Activated T-helper 17 cell treated with anti-CD3 and anti-CD28 coated beads, Interleukin-2, amount 50 U/mL, for 72 hours (primary cell): ENCODE data around the gene HOMER2. TPM values are rescaled to one million over a fixed set of nuclear protein-coding genes. Genes with fewer than 3 reads are reported as not detected.
"Not testable (repeated sequence)": the region's sequence is repeated elsewhere in the genome, so short reads cannot be mapped to it uniquely, and the experiment has no call there.

Source experiments
- ATAC-seq: fragments of 150-1000 bp; cut with Tn5 transposase; replicated peaks from 2 replicates; pipeline ENCODE4 v1.10.0; 2021; ENCODE audit warnings: mild to moderate bottlenecking, moderate library complexity
- H3K27ac Mint-ChIP-seq: one replicate; pipeline ENCODE4 v1.8.0; 2022; ENCODE audit warnings: mixed read lengths
- H3K27me3 Mint-ChIP-seq: one replicate; pipeline ENCODE4 v1.8.0; 2022; ENCODE audit warnings: mixed read lengths
- H3K36me3 Mint-ChIP-seq: one replicate; pipeline ENCODE4 v1.8.0; 2022; ENCODE audit warnings: low read depth, mild to moderate bottlenecking, mixed read lengths
- H3K4me1 Mint-ChIP-seq: one replicate; pipeline ENCODE4 v1.8.0; 2022; ENCODE audit warnings: mixed read lengths
- H3K4me3 Mint-ChIP-seq: one replicate; pipeline ENCODE4 v1.8.0; 2022; ENCODE audit warnings: mild to moderate bottlenecking, mixed read lengths
- H3K9me3 Mint-ChIP-seq: one replicate; pipeline ENCODE4 v1.8.0; 2022; ENCODE audit warnings: mixed read lengths
- total RNA-seq, 2 donors: library from RNA; stranded (reverse); gene quantifications; one replicate each; pipeline ENCODE4 v1.2.3, GENCODE V29; 2022

The HOMER2 gene
- total RNA-seq, 2 donors from 2014 or later = 6.2 to 8.7 TPM

GRCh38 chr15:82878325-82878724, 74.2 kb downstream of the HOMER2 start:
- H3K27me3 Mint-ChIP-seq = no peaks in the 10 kb centered on the region
- H3K27ac Mint-ChIP-seq = no peak overlapping the region
- H3K9me3 Mint-ChIP-seq = no peaks in the 10 kb centered on the region
- no peaks in the 10 kb centered on the region for H3K36me3 Mint-ChIP-seq
- ATAC-seq = no peak
- no peaks in the 10 kb centered on the region for H3K4me1 Mint-ChIP-seq
- H3K4me3 Mint-ChIP-seq = no peak overlapping the region

GRCh38 chr15:82877825-82878224, 74.7 kb downstream of the HOMER2 start:
- Mint-ChIP-seq H3K36me3 (no peaks in the 10 kb centered on the region), H3K27me3 (no peaks in the 10 kb centered on the region), H3K9me3 (no peaks in the 10 kb centered on the region), H3K4me1 (no peaks in the 10 kb centered on the region), H3K27ac (no peak overlapping the region), H3K4me3 (no peak overlapping the region)
- no peak for ATAC-seq

GRCh38 chr15:82875411-82876003, 77.0 kb downstream of the HOMER2 start:
- no peaks in the 10 kb centered on the region for H3K4me1 Mint-ChIP-seq
- ATAC-seq = no peak

GRCh38 chr15:82874961-82875360, 77.6 kb downstream of the HOMER2 start:
- peaks cover 7% of the 10 kb centered on the region for H3K27me3 Mint-ChIP-seq
- H3K36me3 Mint-ChIP-seq = no peaks in the 10 kb centered on the region
- no peak overlapping the region for H3K4me3 Mint-ChIP-seq
- H3K27ac Mint-ChIP-seq = no peak overlapping the region
- no peaks in the 10 kb centered on the region for H3K9me3 Mint-ChIP-seq
- H3K4me1 Mint-ChIP-seq = no peaks in the 10 kb centered on the region
- ATAC-seq = no peak

More at GRCh38 chr15:82875411-82876003, 77.0 kb downstream of the HOMER2 start:
- peaks cover 7% of the 10 kb centered on the region for H3K27me3 Mint-ChIP-seq
- no peak overlapping the region for H3K4me3 Mint-ChIP-seq
- H3K36me3 Mint-ChIP-seq = no peaks in the 10 kb centered on the region
- H3K27ac Mint-ChIP-seq = no peak overlapping the region
- H3K9me3 Mint-ChIP-seq = no peaks in the 10 kb centered on the region

GRCh38 chr15:82874267-82874666, 78.3 kb downstream of the HOMER2 start:
- H3K27me3 Mint-ChIP-seq = peaks cover 7% of the 10 kb centered on the region
- ATAC-seq = no peak
- H3K4me3 Mint-ChIP-seq = no peak overlapping the region
- H3K4me1 Mint-ChIP-seq = no peaks in the 10 kb centered on the region
- H3K9me3 Mint-ChIP-seq = no peaks in the 10 kb centered on the region
- no peaks in the 10 kb centered on the region for H3K36me3 Mint-ChIP-seq
- no peak overlapping the region for H3K27ac Mint-ChIP-seq

GRCh38 chr15:82873000-82873680, 79.4 kb downstream of the HOMER2 start:
- H3K9me3 Mint-ChIP-seq = no peaks in the 10 kb centered on the region
- ATAC-seq = no peak
- no peak overlapping the region for H3K4me3 Mint-ChIP-seq
- no peak overlapping the region for H3K27ac Mint-ChIP-seq
- no peaks in the 10 kb centered on the region for H3K36me3 Mint-ChIP-seq
- H3K4me1 Mint-ChIP-seq = no peaks in the 10 kb centered on the region
- peaks cover 11% of the 10 kb centered on the region for H3K27me3 Mint-ChIP-seq

- Mint-ChIP-seq H3K9me3 (no peaks in the 10 kb centered on the region), H3K4me1 (no peaks in the 10 kb centered on the region), H3K27me3 (peaks cover 11% of the 10 kb centered on the region), H3K27ac (no peak overlapping the region), H3K36me3 (no peaks in the 10 kb centered on the region), H3K4me3 (no peak overlapping the region)
- no peak for ATAC-seq
Observed at GRCh38 chr15:82871832-82872484, 80.6 kb downstream of the HOMER2 start.

- no peak for ATAC-seq
- H3K36me3 Mint-ChIP-seq = no peaks in the 10 kb centered on the region
- H3K4me1 Mint-ChIP-seq = no peaks in the 10 kb centered on the region
- H3K9me3 Mint-ChIP-seq = no peaks in the 10 kb centered on the region
- no peak overlapping the region for H3K4me3 Mint-ChIP-seq
- H3K27me3 Mint-ChIP-seq = peaks cover 11% of the 10 kb centered on the region
- H3K27ac Mint-ChIP-seq = no peak overlapping the region
Observed at GRCh38 chr15:82871358-82871757, 81.2 kb downstream of the HOMER2 start.

- no peaks in the 10 kb centered on the region for H3K4me1 Mint-ChIP-seq
- no peak for ATAC-seq
- no peak overlapping the region for H3K27ac Mint-ChIP-seq
- no peaks in the 10 kb centered on the region for H3K36me3 Mint-ChIP-seq
- H3K27me3 Mint-ChIP-seq = peaks cover 11% of the 10 kb centered on the region
- no peak overlapping the region for H3K4me3 Mint-ChIP-seq
- H3K9me3 Mint-ChIP-seq = no peaks in the 10 kb centered on the region
Observed at GRCh38 chr15:82870727-82871320, 81.7 kb downstream of the HOMER2 start.

- not testable (repeated sequence) for H3K4me3 Mint-ChIP-seq, H3K36me3 Mint-ChIP-seq, H3K9me3 Mint-ChIP-seq, H3K27me3 Mint-ChIP-seq, ATAC-seq, H3K27ac Mint-ChIP-seq, H3K4me1 Mint-ChIP-seq
Observed at GRCh38 chr15:82865981-82866380, 86.5 kb downstream of the HOMER2 start.

- H3K36me3 Mint-ChIP-seq, H3K4me1 Mint-ChIP-seq, H3K27me3 Mint-ChIP-seq, ATAC-seq, H3K4me3 Mint-ChIP-seq, H3K27ac Mint-ChIP-seq, H3K9me3 Mint-ChIP-seq: not testable (repeated sequence)
Observed at GRCh38 chr15:82865581-82865980, 86.9 kb downstream of the HOMER2 start.

GRCh38 chr15:82864967-82865366, 87.6 kb downstream of the HOMER2 start:
- H3K4me1 Mint-ChIP-seq = no peaks in the 10 kb centered on the region
- no peak for ATAC-seq
- peaks cover 4% of the 10 kb centered on the region for H3K27me3 Mint-ChIP-seq
- no peak overlapping the region for H3K4me3 Mint-ChIP-seq
- H3K9me3 Mint-ChIP-seq = no peaks in the 10 kb centered on the region
- H3K36me3 Mint-ChIP-seq = no peaks in the 10 kb centered on the region
- H3K27ac Mint-ChIP-seq = no peak overlapping the region

GRCh38 chr15:82862886-82863285, 89.6 kb downstream of the HOMER2 start:
- Mint-ChIP-seq H3K9me3 (no peaks in the 10 kb centered on the region), H3K27ac (no peak overlapping the region)
- ATAC-seq = no peak

GRCh38 chr15:82858932-82859331, 93.6 kb downstream of the HOMER2 start:
- no peak for ATAC-seq
- H3K27me3 Mint-ChIP-seq = no peaks in the 10 kb centered on the region
- H3K4me3 Mint-ChIP-seq = no peak overlapping the region
- H3K36me3 Mint-ChIP-seq = no peaks in the 10 kb centered on the region
- H3K4me1 Mint-ChIP-seq = no peaks in the 10 kb centered on the region
- no peaks in the 10 kb centered on the region for H3K9me3 Mint-ChIP-seq
- H3K27ac Mint-ChIP-seq = no peak overlapping the region

More at GRCh38 chr15:82862886-82863285, 89.6 kb downstream of the HOMER2 start:
- Mint-ChIP-seq H3K27me3 (no peaks in the 10 kb centered on the region), H3K36me3 (no peaks in the 10 kb centered on the region), H3K4me1 (no peaks in the 10 kb centered on the region), H3K4me3 (no peak overlapping the region)
